ENCODE measurements around the gene PUS1.

Gene PUS1

DNA sequence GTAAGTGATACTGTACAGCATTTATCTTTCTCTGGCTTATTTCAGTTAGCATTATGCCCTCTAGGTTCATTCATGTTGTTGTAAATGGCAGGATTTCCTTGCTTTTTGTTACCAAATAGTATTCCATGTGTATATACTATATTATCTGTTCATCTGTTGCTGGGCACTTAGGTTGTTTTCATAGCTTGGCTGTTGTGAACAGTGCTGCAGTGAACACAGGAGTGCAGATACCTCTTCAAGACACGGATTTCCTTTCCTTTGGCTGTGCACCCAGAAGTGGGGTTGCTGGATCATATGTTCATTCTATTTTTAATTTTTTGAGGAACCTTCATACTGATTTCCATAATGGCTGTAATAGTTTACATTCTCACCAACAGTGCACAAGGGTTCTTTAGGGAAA, 42.1 kb downstream of the PUS1 start:
- H3K4me2 ChIP-seq (ENCODE audit: low read length) = no peak overlapping the region
- no peak overlapping the region for H3K27ac ChIP-seq (ENCODE audit: low read depth, low read length, poor library complexity, severe bottlenecking)

DNA sequence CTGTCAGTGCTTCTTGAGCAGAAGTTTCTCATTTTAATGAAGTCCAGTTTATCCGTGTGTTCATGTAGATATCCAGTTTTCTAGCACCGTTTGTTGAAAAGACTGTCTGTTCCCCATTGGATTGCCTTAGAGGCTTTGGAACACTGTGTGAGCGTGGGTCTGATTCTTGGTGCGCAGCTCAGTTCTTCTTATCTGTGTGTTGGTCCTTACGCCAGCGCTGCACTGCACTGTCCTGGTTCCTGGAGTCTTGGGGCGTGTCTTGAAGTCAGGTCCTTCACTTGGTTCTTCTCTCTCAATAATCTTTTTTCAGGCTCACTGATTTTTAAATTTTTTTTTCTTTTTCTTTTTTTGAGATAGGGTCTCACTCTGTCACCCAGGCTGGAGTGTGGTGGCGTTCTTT, 46.2 kb downstream of the PUS1 start:
- no peak overlapping the region for H3K9ac ChIP-seq (ENCODE audit: low read length)

More for the DNA sequence above, 42.1 kb downstream of the PUS1 start:
- Histone ChIP-seq H3K4me1 (ENCODE audit: insufficient read depth, low read length, severe bottlenecking) (no peaks in the 10 kb centered on the region), H2AFZ (ENCODE audit: low read length) (no peak overlapping the region), H3K79me2 (ENCODE audit: insufficient read depth, low read length) (peaks cover 78% of the 10 kb centered on the region), H3K4me3 (ENCODE audit: low read depth, low read length, poor library complexity, severe bottlenecking) (no peak overlapping the region), H3K9ac (ENCODE audit: low read length) (no peak overlapping the region), H3K36me3 (ENCODE audit: insufficient read depth, low read length) (peaks cover 20% of the 10 kb centered on the region), H4K20me1 (ENCODE audit: insufficient read depth, low read length) (no peaks in the 10 kb centered on the region), H3K9me3 (ENCODE audit: low read length) (no peaks in the 10 kb centered on the region), H3K9me2 (ENCODE audit: low read depth, low read length) (no peaks in the 10 kb centered on the region), H3F3A (ENCODE audit: insufficient read depth, low read length) (no peaks in the 10 kb centered on the region), H3K27me3 (ENCODE audit: insufficient read depth, low read length) (no peaks in the 10 kb centered on the region)
- TF ChIP-seq, protein P1, sequence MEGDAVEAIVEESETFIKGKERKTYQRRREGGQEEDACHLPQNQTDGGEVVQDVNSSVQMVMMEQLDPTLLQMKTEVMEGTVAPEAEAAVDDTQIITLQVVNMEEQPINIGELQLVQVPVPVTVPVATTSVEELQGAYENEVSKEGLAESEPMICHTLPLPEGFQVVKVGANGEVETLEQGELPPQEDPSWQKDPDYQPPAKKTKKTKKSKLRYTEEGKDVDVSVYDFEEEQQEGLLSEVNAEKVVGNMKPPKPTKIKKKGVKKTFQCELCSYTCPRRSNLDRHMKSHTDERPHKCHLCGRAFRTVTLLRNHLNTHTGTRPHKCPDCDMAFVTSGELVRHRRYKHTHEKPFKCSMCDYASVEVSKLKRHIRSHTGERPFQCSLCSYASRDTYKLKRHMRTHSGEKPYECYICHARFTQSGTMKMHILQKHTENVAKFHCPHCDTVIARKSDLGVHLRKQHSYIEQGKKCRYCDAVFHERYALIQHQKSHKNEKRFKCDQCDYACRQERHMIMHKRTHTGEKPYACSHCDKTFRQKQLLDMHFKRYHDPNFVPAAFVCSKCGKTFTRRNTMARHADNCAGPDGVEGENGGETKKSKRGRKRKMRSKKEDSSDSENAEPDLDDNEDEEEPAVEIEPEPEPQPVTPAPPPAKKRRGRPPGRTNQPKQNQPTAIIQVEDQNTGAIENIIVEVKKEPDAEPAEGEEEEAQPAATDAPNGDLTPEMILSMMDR (IDR thresholded peaks at IDR 0.05; ENCODE audit: low read length) = no peak
- no peak for TF ChIP-seq EZH2 (IDR thresholded peaks at IDR 0.05; ENCODE audit: borderline replicate concordance, low read length)

DNA sequence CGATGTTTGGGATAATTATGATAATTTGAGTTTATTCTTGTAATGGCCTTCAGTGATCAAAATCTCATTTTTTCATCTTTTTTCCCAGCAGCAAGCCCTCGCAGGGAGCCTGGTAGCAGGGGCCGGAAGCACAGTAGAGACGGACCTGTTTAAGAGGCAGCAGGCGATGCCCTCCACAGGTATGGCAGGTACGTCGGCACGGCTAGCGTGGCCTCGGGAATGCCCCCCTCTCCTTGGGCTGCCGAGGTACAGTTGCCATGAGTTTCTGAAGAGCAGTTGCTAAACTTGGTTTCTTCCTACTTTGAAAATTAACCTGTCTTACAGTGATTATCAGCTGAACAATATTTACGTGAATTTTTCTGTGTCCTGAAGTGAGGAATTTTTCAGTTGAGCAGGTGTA, 50.5 kb downstream of the PUS1 start:
- no peak overlapping the region for H3K27ac ChIP-seq (ENCODE audit: low read depth, low read length, poor library complexity, severe bottlenecking)
- H3K9me3 ChIP-seq (ENCODE audit: low read length) = no peaks in the 10 kb centered on the region
- H3K79me2 ChIP-seq (ENCODE audit: insufficient read depth, low read length) = peaks cover 9% of the 10 kb centered on the region
- H3K4me3 ChIP-seq (ENCODE audit: low read depth, low read length, poor library complexity, severe bottlenecking) = no peak overlapping the region
- no peak overlapping the region for H3K4me2 ChIP-seq (ENCODE audit: low read length)
- H3F3A ChIP-seq (ENCODE audit: insufficient read depth, low read length) = no peaks in the 10 kb centered on the region
- no peak overlapping the region for H2AFZ ChIP-seq (ENCODE audit: low read length)
- TF ChIP-seq, protein P1 (IDR thresholded peaks at IDR 0.05; ENCODE audit: low read length) = no peak
- no peak for TF ChIP-seq EZH2 (IDR thresholded peaks at IDR 0.05; ENCODE audit: borderline replicate concordance, low read length)
- no peaks in the 10 kb centered on the region for H3K4me1 ChIP-seq (ENCODE audit: insufficient read depth, low read length, severe bottlenecking)
- no peak overlapping the region for H3K9ac ChIP-seq (ENCODE audit: low read length)
- no peaks in the 10 kb centered on the region for H4K20me1 ChIP-seq (ENCODE audit: insufficient read depth, low read length)
- H3K9me2 ChIP-seq (ENCODE audit: low read depth, low read length) = no peaks in the 10 kb centered on the region
- H3K27me3 ChIP-seq (ENCODE audit: insufficient read depth, low read length) = no peaks in the 10 kb centered on the region
- H3K36me3 ChIP-seq (ENCODE audit: insufficient read depth, low read length) = peaks cover 55% of the 10 kb centered on the region

More for the DNA sequence above, 46.2 kb downstream of the PUS1 start:
- no peak overlapping the region for H2AFZ ChIP-seq (ENCODE audit: low read length)
- no peaks in the 10 kb centered on the region for H3K4me1 ChIP-seq (ENCODE audit: insufficient read depth, low read length, severe bottlenecking)
- H3K4me2 ChIP-seq (ENCODE audit: low read length) = no peak overlapping the region
- no peak overlapping the region for H3K27ac ChIP-seq (ENCODE audit: low read depth, low read length, poor library complexity, severe bottlenecking)
- H4K20me1 ChIP-seq (ENCODE audit: insufficient read depth, low read length) = no peaks in the 10 kb centered on the region
- TF ChIP-seq, protein P1 (IDR thresholded peaks at IDR 0.05; ENCODE audit: low read length) = no peak
- no peak for TF ChIP-seq EZH2 (IDR thresholded peaks at IDR 0.05; ENCODE audit: borderline replicate concordance, low read length)
- peaks cover 28% of the 10 kb centered on the region; the same call in 1 of the 2 replicates for H3K36me3 ChIP-seq (ENCODE audit: insufficient read depth, low read length)
- H3K9me2 ChIP-seq (ENCODE audit: low read depth, low read length) = no peaks in the 10 kb centered on the region
- peaks cover 45% of the 10 kb centered on the region for H3K79me2 ChIP-seq (ENCODE audit: insufficient read depth, low read length)
- H3K27me3 ChIP-seq (ENCODE audit: insufficient read depth, low read length) = no peaks in the 10 kb centered on the region
- H3K4me3 ChIP-seq (ENCODE audit: low read depth, low read length, poor library complexity, severe bottlenecking) = no peak overlapping the region
- no peaks in the 10 kb centered on the region for H3K9me3 ChIP-seq (ENCODE audit: low read length)
- no peaks in the 10 kb centered on the region for H3F3A ChIP-seq (ENCODE audit: insufficient read depth, low read length)

Measured in OCI-LY1 (cell line).